Liver (tissue), 3 donors: Measurements from ENCODE around the gene ARHGAP5.

ENCODE experiments used
- EGR1 ChIP-seq, 2 donors: IDR thresholded peaks; 2 replicates each; pipeline ENCODE4 v1.6.1; 2016 to 2018; ENCODE audit warnings: antibody characterized with exemption in 2 of 2, low read depth in 2 of 2
- GABPA ChIP-seq, 2 donors: IDR thresholded peaks in 1 of 2; conservative IDR thresholded peaks in 1 of 2; 2 replicates each; pipeline ENCODE4 v1.6.1; 2016; ENCODE audit warnings: antibody characterized with exemption in 2 of 2, mild to moderate bottlenecking in 1 of 2, moderate library complexity in 1 of 2
- JUND ChIP-seq, 2 donors: IDR thresholded peaks; 2 replicates each; pipeline ENCODE4 v1.6.1; 2016; ENCODE audit warnings: antibody characterized with exemption in 2 of 2
- RAD21 ChIP-seq, 2 donors: IDR thresholded peaks; 2 replicates each; pipeline ENCODE4 v1.6.1; 2016; ENCODE audit warnings: antibody characterized with exemption in 2 of 2, mild to moderate bottlenecking in 2 of 2
- REST ChIP-seq: IDR thresholded peaks from 2 replicates; pipeline ENCODE4 v1.6.1; 2016; ENCODE audit warnings: antibody characterized with exemption, mild to moderate bottlenecking
- TAF1 ChIP-seq: conservative IDR thresholded peaks from 2 replicates; pipeline ENCODE4 v1.6.1; 2016; ENCODE audit warnings: antibody characterized with exemption, mild to moderate bottlenecking
- YY1 ChIP-seq: IDR thresholded peaks from 2 replicates; pipeline ENCODE4 v1.6.1; 2016; ENCODE audit warnings: antibody characterized with exemption, mild to moderate bottlenecking
- ZBTB33 ChIP-seq: IDR thresholded peaks from 2 replicates; pipeline ENCODE4 v1.6.1; 2016; ENCODE audit warnings: antibody characterized with exemption
- TF ChIP-seq, protein P1 (sequence below): fragments of 150-350 bp; IDR thresholded peaks from 2 replicates; pipeline ENCODE4 v1.5.1; 2017; ENCODE audit warnings: improper control_type of control experiment, low read depth, low read length; ENCODE audit not compliant: missing input control
- TF ChIP-seq, protein P2 (sequence below): IDR thresholded peaks from 2 replicates; pipeline ENCODE4 v1.6.1; 2016; ENCODE audit warnings: antibody characterized with exemption
- donor health status: healthy.
- donor health status: healthy.

- TF ChIP-seq, protein P1, sequence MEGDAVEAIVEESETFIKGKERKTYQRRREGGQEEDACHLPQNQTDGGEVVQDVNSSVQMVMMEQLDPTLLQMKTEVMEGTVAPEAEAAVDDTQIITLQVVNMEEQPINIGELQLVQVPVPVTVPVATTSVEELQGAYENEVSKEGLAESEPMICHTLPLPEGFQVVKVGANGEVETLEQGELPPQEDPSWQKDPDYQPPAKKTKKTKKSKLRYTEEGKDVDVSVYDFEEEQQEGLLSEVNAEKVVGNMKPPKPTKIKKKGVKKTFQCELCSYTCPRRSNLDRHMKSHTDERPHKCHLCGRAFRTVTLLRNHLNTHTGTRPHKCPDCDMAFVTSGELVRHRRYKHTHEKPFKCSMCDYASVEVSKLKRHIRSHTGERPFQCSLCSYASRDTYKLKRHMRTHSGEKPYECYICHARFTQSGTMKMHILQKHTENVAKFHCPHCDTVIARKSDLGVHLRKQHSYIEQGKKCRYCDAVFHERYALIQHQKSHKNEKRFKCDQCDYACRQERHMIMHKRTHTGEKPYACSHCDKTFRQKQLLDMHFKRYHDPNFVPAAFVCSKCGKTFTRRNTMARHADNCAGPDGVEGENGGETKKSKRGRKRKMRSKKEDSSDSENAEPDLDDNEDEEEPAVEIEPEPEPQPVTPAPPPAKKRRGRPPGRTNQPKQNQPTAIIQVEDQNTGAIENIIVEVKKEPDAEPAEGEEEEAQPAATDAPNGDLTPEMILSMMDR: no peak
- TF ChIP-seq, protein P2, sequence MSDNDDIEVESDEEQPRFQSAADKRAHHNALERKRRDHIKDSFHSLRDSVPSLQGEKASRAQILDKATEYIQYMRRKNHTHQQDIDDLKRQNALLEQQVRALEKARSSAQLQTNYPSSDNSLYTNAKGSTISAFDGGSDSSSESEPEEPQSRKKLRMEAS: no peak
- TF ChIP-seq RAD21 (IDR thresholded peaks at IDR 0.05) (no peak), EGR1 (IDR thresholded peaks at IDR 0.05; ENCODE audit: low read depth in 2 of 2) (no peak), ZBTB33 (no peak), GABPA (IDR thresholded peaks at IDR 0.05 in 1 of 2, conservative IDR thresholded peaks at IDR 0.05 in 1 of 2) (no peak), REST (no peak), JUND (IDR thresholded peaks at IDR 0.05) (no peak), YY1 (no peak), TAF1 (no peak)
Observed at GRCh38 chr14:32186248-32186647, 109.1 kb downstream of the ARHGAP5 start.
